Measurements from ENCODE around the gene PLCB1.
"Not testable (repeated sequence)": the region's sequence is repeated elsewhere in the genome, so short reads cannot be mapped to it uniquely, and the experiment has no call there.

The PLCB1 gene

DNA sequence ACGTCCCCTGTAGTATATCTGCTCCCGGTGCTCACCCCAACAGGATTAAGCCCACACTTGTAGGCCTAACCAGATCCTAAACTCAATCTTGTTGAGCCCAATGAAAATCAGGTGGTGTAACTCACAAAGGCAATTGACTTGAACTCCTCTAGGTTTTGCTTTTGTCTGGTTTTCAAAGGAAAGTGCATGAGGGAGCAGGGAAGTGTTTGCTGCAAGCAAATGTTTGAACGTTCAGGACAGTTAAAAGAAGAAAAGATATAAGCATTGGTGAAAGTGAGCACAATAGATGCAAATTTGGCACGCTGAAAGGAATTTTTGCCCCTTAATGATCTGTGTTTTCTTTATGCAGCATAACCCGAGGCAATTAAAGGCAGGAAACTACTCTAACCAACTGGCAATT is 212.6 kb downstream of the PLCB1 start:
- no peak for DNase-seq

GRCh38 chr20:8346700-8347270 is 214.7 kb downstream of the PLCB1 start:
- no peak for DNase-seq

DNA sequence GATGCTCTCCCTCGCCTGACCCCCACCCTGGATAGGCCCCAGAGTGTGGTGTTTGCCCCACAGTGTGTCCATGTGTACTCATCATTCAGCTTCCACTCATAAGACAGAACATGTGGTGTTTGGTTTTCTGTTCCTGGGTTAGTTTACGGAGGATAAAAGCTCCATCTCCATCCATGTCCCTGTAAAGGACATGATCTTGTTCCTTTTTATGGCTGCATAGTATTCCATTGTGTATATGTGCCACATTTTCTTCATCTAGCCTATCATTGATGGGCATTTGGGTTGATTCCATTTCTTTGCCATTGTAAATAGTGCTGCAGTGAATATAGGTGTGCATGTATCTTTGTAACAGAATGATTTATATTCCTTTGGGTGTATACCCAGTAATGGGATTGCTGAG is 218.2 kb downstream of the PLCB1 start:
- DNase-seq = not testable (repeated sequence)

GRCh38 chr20:8352486-8352885 is 220.4 kb downstream of the PLCB1 start:
- DNase-seq = no peak

- DNase-seq = no peak
Observed at GRCh38 chr20:8353512-8353911, 221.4 kb downstream of the PLCB1 start.

- no peak for DNase-seq
Observed at GRCh38 chr20:8355453-8355852, 223.4 kb downstream of the PLCB1 start.

GRCh38 chr20:8356806-8357205 is 224.7 kb downstream of the PLCB1 start:
- no peak for DNase-seq

DNA sequence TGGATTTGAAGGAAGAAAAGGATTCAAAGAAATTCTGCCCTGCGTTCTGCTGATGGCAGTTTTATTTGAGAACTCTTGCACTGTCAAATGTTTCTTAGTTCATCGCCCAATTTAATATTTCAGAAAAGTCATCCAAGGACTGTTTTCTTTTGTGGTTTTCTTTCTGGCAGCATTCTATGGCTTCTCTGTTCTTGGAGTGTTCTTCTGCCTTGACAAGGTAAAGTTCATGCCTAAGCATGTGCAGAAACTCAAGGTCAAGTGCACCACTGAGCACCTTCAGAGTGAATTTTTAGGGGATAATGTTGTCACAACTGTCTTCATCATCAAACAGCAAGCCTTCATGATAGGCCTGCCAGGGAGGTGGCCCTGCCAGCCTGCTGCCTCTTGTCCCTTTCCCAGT is 225.6 kb downstream of the PLCB1 start:
- no peak for DNase-seq

- DNase-seq = peak; percentile 29
Observed at GRCh38 chr20:8360035-8360434, 228.0 kb downstream of the PLCB1 start.

GRCh38 chr20:8361006-8361652 is 229.1 kb downstream of the PLCB1 start:
- DNase-seq = no peak

DNA sequence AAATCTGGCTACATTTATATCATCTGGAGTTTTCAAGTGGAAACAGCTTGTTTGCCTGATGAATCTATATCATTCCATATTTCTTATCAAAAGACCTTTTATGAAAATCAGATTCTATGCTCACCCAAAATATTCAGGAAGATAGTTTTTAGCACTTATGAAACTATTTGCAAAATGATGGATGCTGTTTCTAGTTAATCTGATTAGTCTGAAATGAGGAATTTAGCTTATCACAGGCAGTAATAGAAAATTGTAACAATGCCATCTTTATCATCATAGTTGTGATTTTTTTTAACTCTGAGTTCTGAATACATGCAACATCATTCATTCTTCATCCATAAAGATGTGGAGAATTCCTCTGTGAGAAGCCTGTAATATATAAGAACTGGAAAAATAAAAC is 229.7 kb downstream of the PLCB1 start:
- no peak for DNase-seq

DNA sequence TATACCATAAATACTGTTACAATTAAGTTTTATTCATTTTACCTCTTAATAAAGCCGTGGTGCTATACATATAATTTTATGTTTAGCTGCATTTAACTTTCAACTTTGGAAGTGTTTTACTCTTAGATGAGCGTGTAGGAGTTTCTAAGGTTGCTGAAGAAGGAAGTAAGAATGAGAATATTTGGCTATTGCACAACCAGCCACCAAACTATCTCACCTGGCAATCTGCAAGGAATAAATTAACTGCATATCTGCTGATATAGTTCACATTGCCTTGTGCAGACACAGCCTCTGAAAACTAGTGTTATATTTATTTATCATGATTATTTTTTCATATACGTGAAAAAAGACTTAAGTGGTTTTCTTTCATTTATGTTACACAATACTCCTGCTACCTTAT is 230.4 kb downstream of the PLCB1 start:
- DNase-seq = no peak

GRCh38 chr20:8363970-8364733 is 232.1 kb downstream of the PLCB1 start:
- no peak for DNase-seq

- no peak for DNase-seq
Observed at GRCh38 chr20:8364734-8365078, 232.6 kb downstream of the PLCB1 start.

- no peak for DNase-seq
Observed at GRCh38 chr20:8365634-8366033, 233.6 kb downstream of the PLCB1 start.

DNA sequence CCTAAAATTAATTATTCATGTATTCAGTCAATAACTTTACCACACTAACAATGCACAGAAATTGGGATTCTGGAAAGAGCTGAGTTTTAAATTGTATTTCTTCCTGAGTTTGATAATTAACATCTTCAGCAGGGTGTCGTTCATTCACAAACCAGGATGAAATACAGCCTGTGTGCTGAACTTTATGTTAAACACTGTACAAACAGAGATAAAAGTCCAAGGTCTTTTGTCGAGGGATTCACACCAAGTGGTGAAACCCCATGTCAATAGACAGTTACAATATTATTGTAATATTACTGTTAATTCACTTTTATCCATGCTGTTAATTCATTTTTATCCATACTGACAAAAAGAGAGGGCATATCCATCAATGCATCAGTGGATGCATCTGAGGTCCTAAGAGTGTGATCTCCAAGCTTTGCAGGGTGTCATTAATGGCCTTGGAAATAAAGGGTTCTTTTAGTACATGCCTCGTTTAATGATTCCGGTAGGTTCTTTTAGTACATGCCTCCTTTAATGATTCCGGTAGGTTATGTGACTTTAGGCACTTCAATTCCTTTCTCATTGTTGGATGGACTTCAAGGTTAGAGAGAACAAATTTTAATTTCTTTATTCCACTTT is 234.3 kb downstream of the PLCB1 start:
- DNase-seq = no peak

GRCh38 chr20:8367689-8368088 is 235.6 kb downstream of the PLCB1 start:
- no peak for DNase-seq

- no peak for DNase-seq
Observed at GRCh38 chr20:8368670-8369069, 236.6 kb downstream of the PLCB1 start.

- no peak for DNase-seq
Observed at GRCh38 chr20:8369311-8369710, 237.2 kb downstream of the PLCB1 start.

DNA sequence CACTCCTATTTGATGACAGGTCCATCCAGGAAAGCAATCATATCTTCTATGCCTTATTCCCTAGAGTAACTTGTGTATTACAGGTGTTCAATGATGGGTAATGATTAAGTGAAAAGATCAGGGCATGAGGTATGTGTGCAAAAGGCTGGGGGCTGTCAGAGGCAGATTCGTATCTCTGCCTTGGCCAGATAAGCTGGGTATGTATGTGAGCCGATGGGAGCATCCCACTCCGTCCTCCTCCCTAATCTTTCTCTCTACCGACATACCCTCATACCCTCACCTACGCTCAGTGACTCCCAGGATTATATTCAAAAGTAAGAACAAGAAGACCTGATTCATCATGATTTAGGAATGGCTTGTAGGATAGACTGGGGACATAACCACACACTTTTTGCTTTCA is 238.7 kb downstream of the PLCB1 start:
- DNase-seq = no peak

- DNase-seq = no peak
Observed at GRCh38 chr20:8372824-8373380, 240.8 kb downstream of the PLCB1 start.

GRCh38 chr20:8373579-8373978 is 241.5 kb downstream of the PLCB1 start:
- DNase-seq = no peak

- DNase-seq = no peak
Observed at GRCh38 chr20:8375898-8376297, 243.8 kb downstream of the PLCB1 start.

- DNase-seq = no peak
Observed at GRCh38 chr20:8376940-8377339, 244.9 kb downstream of the PLCB1 start.

All from NCI-H2171 treated with DMSO at 0.1 percent for 48 hours (cell line).